HEK293 (cell line): Measurements from ENCODE around the gene ABCA2.

ENCODE experiments used
- CTCF ChIP-seq: fragments of 450-650 bp; formaldehyde crosslinking; IDR thresholded peaks from 2 replicates; pipeline ENCODE4 v1.5.1; 2016; ENCODE audit warnings: missing biosample characterization, missing genetic modification characterization
- ELK4 ChIP-seq: IDR thresholded peaks from 2 replicates; pipeline ENCODE4 v1.6.1; 2011; ENCODE audit warnings: mild to moderate bottlenecking, low read depth, low read length, borderline replicate concordance
- GLIS2 ChIP-seq: fragments of 450-650 bp; formaldehyde crosslinking; IDR thresholded peaks from 2 replicates; pipeline ENCODE4 v1.5.1; 2016; ENCODE audit warnings: missing biosample characterization, missing genetic modification characterization
- KLF9 ChIP-seq: fragments of 450-650 bp; formaldehyde crosslinking; IDR thresholded peaks from 2 replicates; pipeline ENCODE4 v1.5.1; 2016; ENCODE audit warnings: missing biosample characterization, missing genetic modification characterization, low read depth
- PRDM10 ChIP-seq: fragments of 450-650 bp; formaldehyde crosslinking; IDR thresholded peaks from 2 replicates; pipeline ENCODE4 v1.5.1; 2016; ENCODE audit warnings: missing biosample characterization, missing genetic modification characterization
- PRDM2 ChIP-seq: fragments of 450-650 bp; formaldehyde crosslinking; IDR thresholded peaks from 2 replicates; pipeline ENCODE4 v1.5.1; 2016; ENCODE audit warnings: missing biosample characterization, missing genetic modification characterization, borderline replicate concordance
- ZBTB11 ChIP-seq: fragments of 450-650 bp; formaldehyde crosslinking; conservative IDR thresholded peaks from 2 replicates; pipeline ENCODE4 v1.5.1; 2016; ENCODE audit warnings: low read depth, missing biosample characterization, missing genetic modification characterization
- ZBTB20 ChIP-seq: fragments of 450-650 bp; formaldehyde crosslinking; IDR thresholded peaks from 2 replicates; pipeline ENCODE4 v1.5.1; 2016; ENCODE audit warnings: missing biosample characterization, missing genetic modification characterization
- ZBTB8A ChIP-seq: fragments of 450-650 bp; formaldehyde crosslinking; IDR thresholded peaks from 2 replicates; pipeline ENCODE4 v1.5.1; 2016; ENCODE audit warnings: missing biosample characterization, missing genetic modification characterization
- ZFP3 ChIP-seq: fragments of 450-650 bp; formaldehyde crosslinking; IDR thresholded peaks from 2 replicates; pipeline ENCODE4 v1.5.1; 2016; ENCODE audit warnings: low read depth, missing biosample characterization, missing genetic modification characterization
- ZFP41 ChIP-seq: fragments of 450-650 bp; formaldehyde crosslinking; IDR thresholded peaks from 2 replicates; pipeline ENCODE4 v1.5.1; 2016; ENCODE audit warnings: missing biosample characterization, missing genetic modification characterization, borderline replicate concordance
- ZNF157 ChIP-seq: fragments of 450-650 bp; formaldehyde crosslinking; IDR thresholded peaks from 2 replicates; pipeline ENCODE4 v1.5.1; 2016; ENCODE audit warnings: missing biosample characterization, missing genetic modification characterization
- ZNF175 ChIP-seq: fragments of 450-650 bp; formaldehyde crosslinking; IDR thresholded peaks from 2 replicates; pipeline ENCODE4 v1.5.1; 2016; ENCODE audit warnings: missing biosample characterization, missing genetic modification characterization
- ZNF202 ChIP-seq: fragments of 450-650 bp; formaldehyde crosslinking; IDR thresholded peaks from 2 replicates; pipeline ENCODE4 v1.5.1; 2016; ENCODE audit warnings: missing biosample characterization, missing genetic modification characterization, borderline replicate concordance
- ZNF416 ChIP-seq: fragments of 450-650 bp; formaldehyde crosslinking; IDR thresholded peaks from 2 replicates; pipeline ENCODE4 v1.5.1; 2016; ENCODE audit warnings: missing biosample characterization, missing genetic modification characterization
- ZNF426 ChIP-seq: fragments of 450-650 bp; formaldehyde crosslinking; IDR thresholded peaks from 2 replicates; pipeline ENCODE4 v1.5.1; 2017; ENCODE audit warnings: missing biosample characterization, missing genetic modification characterization, mild to moderate bottlenecking, inconsistent platforms, moderate library complexity
- ZNF501 ChIP-seq: fragments of 450-650 bp; formaldehyde crosslinking; IDR thresholded peaks from 2 replicates; pipeline ENCODE4 v1.5.1; 2016; ENCODE audit warnings: missing biosample characterization, missing genetic modification characterization
- ZNF585B ChIP-seq: fragments of 450-650 bp; formaldehyde crosslinking; IDR thresholded peaks from 2 replicates; pipeline ENCODE4 v1.5.1; 2016; ENCODE audit warnings: missing biosample characterization, missing genetic modification characterization
- ZNF626 ChIP-seq: fragments of 450-650 bp; sonication (Bioruptor Pico); formaldehyde crosslinking; IDR thresholded peaks from 2 replicates; pipeline ENCODE4 v1.5.1; 2018; ENCODE audit warnings: missing biosample characterization, missing genetic modification characterization, inconsistent platforms
- ZNF658 ChIP-seq: fragments of 450-650 bp; formaldehyde crosslinking; IDR thresholded peaks from 2 replicates; pipeline ENCODE4; 2016; ENCODE audit warnings: missing biosample characterization, missing genetic modification characterization
- ZNF692 ChIP-seq: fragments of 450-650 bp; formaldehyde crosslinking; IDR thresholded peaks from 2 replicates; pipeline ENCODE4 v1.5.1; 2016; ENCODE audit warnings: missing biosample characterization, missing genetic modification characterization

The ABCA2 gene

GRCh38 chr9:137067860-137068538, 40.0 kb upstream of the ABCA2 start (continued):
- TF ChIP-seq ELK4 (no peak), ZBTB20 (tag by site-specific recombination) (peak; percentile 73), ZNF692 (tag by site-specific recombination) (peak; percentile 46; the same call in 1 of the 2 replicates), ZNF157 (tag by site-specific recombination) (no peak), GLIS2 (no peak; the same call in 1 of the 2 replicates), KLF9 (tag by site-specific recombination) (peak; percentile 55; the same call in 1 of the 2 replicates), ZNF426 (no peak), ZFP3 (tag by site-specific recombination) (no peak), ZNF202 (no peak), ZNF416 (tag by site-specific recombination) (no peak), CTCF (tag by site-specific recombination) (peak; percentile 62), ZFP41 (tag by site-specific recombination) (no peak), PRDM10 (no peak), ZBTB11 (tag by site-specific recombination) (0 out of 2 replicates have a peak, but pooled peaks have one; percentile 23), ZNF658 (tag by site-specific recombination) (no peak), ZNF501 (tag by site-specific recombination) (no peak), ZNF175 (tag by site-specific recombination) (no peak), ZNF585B (tag by site-specific recombination) (no peak), ZBTB8A (tag by site-specific recombination) (peak; percentile 25; the same call in 1 of the 2 replicates), ZNF626 (tag by site-specific recombination) (no peak), PRDM2 (tag by site-specific recombination) (no peak)
